Stimulated activated CD4-positive, alpha-beta T cell treated with anti-CD3 and anti-CD28 coated beads, Interleukin-2, amount 100 ng/mL, for 4 hours (primary cell): ENCODE results near the gene BUB1B.

Source experiments
- DNase-seq: peaks from one replicate; pipeline ENCODE4 v3.0.0-alpha.2; 2020; ENCODE audit warnings: low read depth

Gene BUB1B

GRCh38 chr15:40255033-40255432 lies 94.2 kb downstream of the BUB1B start:
- DNase-seq, result no peak

- DNase-seq, result no peak
These were observed 95.9 kb downstream of the BUB1B start for GRCh38 chr15:40256638-40257235.

- DNase-seq, result no peak
These were observed 97.0 kb downstream of the BUB1B start for GRCh38 chr15:40257656-40258450.

- no peak for DNase-seq
These were observed 97.7 kb downstream of the BUB1B start for GRCh38 chr15:40258544-40258943.

GRCh38 chr15:40259021-40259420 lies 98.2 kb downstream of the BUB1B start:
- DNase-seq, result no peak

- DNase-seq, result no peak
These were observed 102.3 kb downstream of the BUB1B start for GRCh38 chr15:40263024-40263754.

- DNase-seq, result no peak
These were observed 103.7 kb downstream of the BUB1B start for GRCh38 chr15:40264321-40265153.

- DNase-seq, result no peak
These were observed 104.5 kb downstream of the BUB1B start for GRCh38 chr15:40265355-40265754.

GRCh38 chr15:40265875-40266274 lies 105.0 kb downstream of the BUB1B start:
- no peak for DNase-seq

GRCh38 chr15:40266828-40267304 lies 106.0 kb downstream of the BUB1B start:
- DNase-seq, result no peak

- DNase-seq, result no peak
These were observed 106.8 kb downstream of the BUB1B start for GRCh38 chr15:40267670-40268069.

GRCh38 chr15:40269604-40270003 lies 108.7 kb downstream of the BUB1B start:
- no peak for DNase-seq

- DNase-seq, result no peak
These were observed 109.6 kb downstream of the BUB1B start for GRCh38 chr15:40270246-40270995.
